Measurements from ENCODE around the gene PHETA2.
A peak's percentile ranks its signal among the peaks of the same experiment; 100 is the strongest.

DNA sequence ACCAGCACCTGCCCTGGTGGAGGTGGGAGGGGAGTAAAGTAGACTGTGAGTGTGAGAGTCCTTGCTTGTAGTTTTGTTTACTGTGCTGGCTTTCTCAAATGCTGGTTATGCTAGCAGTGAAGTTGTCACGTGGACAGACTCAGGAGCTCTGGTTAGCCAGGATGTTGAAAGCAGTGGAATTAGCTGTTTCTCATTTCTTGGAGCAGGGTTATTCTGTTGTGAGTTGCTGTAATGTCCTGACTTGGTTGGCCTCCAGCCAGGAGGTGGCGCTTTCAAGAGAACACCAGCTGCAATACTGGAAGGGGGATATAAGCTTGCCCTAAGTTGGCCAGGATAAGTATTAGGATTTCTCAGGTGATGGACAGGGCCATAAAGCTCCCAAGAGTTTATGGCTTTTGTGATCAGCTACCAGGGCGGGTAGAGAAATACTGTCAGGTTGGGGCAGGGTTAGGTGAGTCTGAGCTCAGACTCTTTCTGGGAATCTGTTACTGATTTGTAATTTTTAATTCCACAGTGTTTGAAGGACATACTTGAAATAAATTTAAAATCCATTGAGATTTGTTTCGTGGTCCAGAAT, 42.9 kb downstream of the PHETA2 start:
- TF ChIP-seq, protein P1, sequence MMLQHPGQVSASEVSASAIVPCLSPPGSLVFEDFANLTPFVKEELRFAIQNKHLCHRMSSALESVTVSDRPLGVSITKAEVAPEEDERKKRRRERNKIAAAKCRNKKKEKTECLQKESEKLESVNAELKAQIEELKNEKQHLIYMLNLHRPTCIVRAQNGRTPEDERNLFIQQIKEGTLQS (IDR thresholded peaks at IDR 0.05): no peak
- TF ChIP-seq, protein P2, sequence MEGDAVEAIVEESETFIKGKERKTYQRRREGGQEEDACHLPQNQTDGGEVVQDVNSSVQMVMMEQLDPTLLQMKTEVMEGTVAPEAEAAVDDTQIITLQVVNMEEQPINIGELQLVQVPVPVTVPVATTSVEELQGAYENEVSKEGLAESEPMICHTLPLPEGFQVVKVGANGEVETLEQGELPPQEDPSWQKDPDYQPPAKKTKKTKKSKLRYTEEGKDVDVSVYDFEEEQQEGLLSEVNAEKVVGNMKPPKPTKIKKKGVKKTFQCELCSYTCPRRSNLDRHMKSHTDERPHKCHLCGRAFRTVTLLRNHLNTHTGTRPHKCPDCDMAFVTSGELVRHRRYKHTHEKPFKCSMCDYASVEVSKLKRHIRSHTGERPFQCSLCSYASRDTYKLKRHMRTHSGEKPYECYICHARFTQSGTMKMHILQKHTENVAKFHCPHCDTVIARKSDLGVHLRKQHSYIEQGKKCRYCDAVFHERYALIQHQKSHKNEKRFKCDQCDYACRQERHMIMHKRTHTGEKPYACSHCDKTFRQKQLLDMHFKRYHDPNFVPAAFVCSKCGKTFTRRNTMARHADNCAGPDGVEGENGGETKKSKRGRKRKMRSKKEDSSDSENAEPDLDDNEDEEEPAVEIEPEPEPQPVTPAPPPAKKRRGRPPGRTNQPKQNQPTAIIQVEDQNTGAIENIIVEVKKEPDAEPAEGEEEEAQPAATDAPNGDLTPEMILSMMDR (IDR thresholded peaks at IDR 0.05 in 2 of 3, conservative IDR thresholded peaks at IDR 0.05 in 1 of 3; ENCODE audit: borderline replicate concordance in 1 of 3, insufficient read depth in 1 of 3, low read depth in 2 of 3, low read length in 2 of 3): peak in 2 of 3 experiments; percentile 3 to 16; a peak in 2 of 6 replicates
- TF ChIP-seq POLR2A (IDR thresholded peaks at IDR 0.05; ENCODE audit: borderline replicate concordance, extremely low read depth, insufficient read depth, insufficient read length) (no peak), CBX3 (IDR thresholded peaks at IDR 0.05; ENCODE audit: low read depth) (no peak), SP1 (IDR thresholded peaks at IDR 0.05; ENCODE audit: low read depth) (no peak), SRF (IDR thresholded peaks at IDR 0.05; ENCODE audit: low read depth) (no peak), EZH2 (IDR thresholded peaks at IDR 0.05) (no peak), POLR2AphosphoS5 (IDR thresholded peaks at IDR 0.05; ENCODE audit: low read depth, low read length) (no peak), CEBPB (IDR thresholded peaks at IDR 0.05; ENCODE audit: low read depth) (no peak)
